Activated CD4-positive, alpha-beta T cell treated with anti-CD3 and anti-CD28 coated beads, Interleukin-2, amount 50 U/mL, for 48 hours (primary cell): ENCODE results near the gene CCDC9.
A peak's percentile ranks its signal among the peaks of the same experiment; 100 is the strongest.

Experiments
- DNase-seq, 2 experiments: peaks; one replicate each; pipeline ENCODE4 v3.0.0-alpha.2; 2020

The CCDC9 gene

GRCh38 chr19:47255879-47256692 is at the start of gene CCDC9:
Gene CCDC9 (plus strand): TSS chr19:47256525. CDS start chr19:47258401, 1,876 bp downstream.
- peak; percentile 95 to 96 for DNase-seq

- DNase-seq, result no peak
Observed at GRCh38 chr19:47209319-47210179, 46.8 kb upstream of the CCDC9 start.

- no peak for DNase-seq
Observed at GRCh38 chr19:47210180-47210490, 46.2 kb upstream of the CCDC9 start.

GRCh38 chr19:47210689-47211316 is 45.5 kb upstream of the CCDC9 start:
- peak; percentile 84 to 88 for DNase-seq

GRCh38 chr19:47215581-47215980 is 40.7 kb upstream of the CCDC9 start:
- no peak for DNase-seq

- no peak for DNase-seq
Observed at GRCh38 chr19:47221080-47221841, 35.1 kb upstream of the CCDC9 start.

GRCh38 chr19:47221890-47222289 is 34.4 kb upstream of the CCDC9 start:
- no peak for DNase-seq

GRCh38 chr19:47225746-47226425 is 30.4 kb upstream of the CCDC9 start:
- DNase-seq, result peak; percentile 80 to 84

GRCh38 chr19:47226426-47227351 is 29.6 kb upstream of the CCDC9 start:
- DNase-seq, result peak; percentile 61 to 75

- DNase-seq, result peak; percentile 69 to 75
Observed at GRCh38 chr19:47227352-47228167, 28.8 kb upstream of the CCDC9 start.

- peak; percentile 43 to 61 for DNase-seq
Observed at GRCh38 chr19:47228168-47228936, 28.0 kb upstream of the CCDC9 start.

GRCh38 chr19:47228937-47229675 is 27.2 kb upstream of the CCDC9 start:
- peak in 1 of 2 experiments; percentile 16 for DNase-seq

- DNase-seq, result peak; percentile 15 to 32
Observed at GRCh38 chr19:47229676-47230053, 26.7 kb upstream of the CCDC9 start.

GRCh38 chr19:47230054-47230920 is 26.0 kb upstream of the CCDC9 start:
- DNase-seq, result peak; percentile 76 to 82

- DNase-seq, result no peak
Observed at GRCh38 chr19:47230921-47231214, 25.5 kb upstream of the CCDC9 start, which contains the start of gene BBC3. Gene BBC3 (minus strand): TSS chr19:47231199. CDS start chr19:47228431, 2,768 bp downstream.

- peak; percentile 89 to 90 for DNase-seq
Observed at GRCh38 chr19:47231215-47232054, 24.9 kb upstream of the CCDC9 start.
